ENCODE results near the gene CEACAM16.
A peak's percentile ranks its signal among the peaks of the same experiment; 100 is the strongest.
"Not testable (repeated sequence)": the region's sequence is repeated elsewhere in the genome, so short reads cannot be mapped to it uniquely, and the experiment has no call there.

Gene CEACAM16

DNA sequence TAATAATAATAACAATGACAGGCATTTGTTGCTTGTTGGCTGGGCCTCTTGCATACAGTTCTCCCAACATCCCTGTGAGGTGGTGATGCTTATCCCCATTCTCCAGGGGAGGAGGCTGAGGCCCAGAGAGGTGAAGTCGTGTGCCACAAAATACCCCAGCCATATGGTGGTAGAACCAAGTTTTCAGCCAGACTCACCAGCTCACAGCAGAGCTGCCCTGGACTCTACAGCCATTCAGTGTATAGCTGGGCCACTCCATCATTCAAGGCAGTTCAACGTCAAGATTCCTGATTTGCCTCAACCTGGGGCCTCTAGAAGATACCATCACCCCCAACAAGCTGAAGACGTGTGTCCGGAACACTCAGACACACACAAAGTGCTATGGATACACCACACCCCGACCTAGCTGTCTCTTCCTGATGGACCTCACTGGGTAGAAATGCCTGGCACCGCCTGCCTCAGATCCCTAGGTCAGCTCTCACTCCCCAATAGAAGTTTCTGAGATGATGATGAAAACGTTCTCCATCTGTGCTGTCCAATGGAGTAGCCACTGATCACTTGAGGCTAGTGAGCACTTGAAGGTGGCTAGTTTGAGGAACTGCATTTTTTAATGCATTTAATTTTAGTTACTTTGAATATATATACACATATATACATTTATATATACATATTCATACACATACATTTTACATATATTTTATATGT is 31.9 kb upstream of the CEACAM16 start:
- in situ Hi-C loops (cut with MboI; ENCODE audit: low sequenced_read_pairs): no loop called here
- H3K4me1 ChIP-seq: no peaks in the 10 kb centered on the region; the same call in 1 of the 2 replicates
- H3K9me3 ChIP-seq: no peaks in the 10 kb centered on the region
- H3K36me3 ChIP-seq (replicated peaks): peaks cover 22% of the 10 kb centered on the region
- H3K27me3 ChIP-seq (ENCODE audit: low read depth): no peaks in the 10 kb centered on the region
- peak in 1 of 2 experiments; percentile 18 for DNase-seq (ENCODE audit: low spot score in 2 of 2)
- H3K4me3 ChIP-seq: no peak overlapping the region

DNA sequence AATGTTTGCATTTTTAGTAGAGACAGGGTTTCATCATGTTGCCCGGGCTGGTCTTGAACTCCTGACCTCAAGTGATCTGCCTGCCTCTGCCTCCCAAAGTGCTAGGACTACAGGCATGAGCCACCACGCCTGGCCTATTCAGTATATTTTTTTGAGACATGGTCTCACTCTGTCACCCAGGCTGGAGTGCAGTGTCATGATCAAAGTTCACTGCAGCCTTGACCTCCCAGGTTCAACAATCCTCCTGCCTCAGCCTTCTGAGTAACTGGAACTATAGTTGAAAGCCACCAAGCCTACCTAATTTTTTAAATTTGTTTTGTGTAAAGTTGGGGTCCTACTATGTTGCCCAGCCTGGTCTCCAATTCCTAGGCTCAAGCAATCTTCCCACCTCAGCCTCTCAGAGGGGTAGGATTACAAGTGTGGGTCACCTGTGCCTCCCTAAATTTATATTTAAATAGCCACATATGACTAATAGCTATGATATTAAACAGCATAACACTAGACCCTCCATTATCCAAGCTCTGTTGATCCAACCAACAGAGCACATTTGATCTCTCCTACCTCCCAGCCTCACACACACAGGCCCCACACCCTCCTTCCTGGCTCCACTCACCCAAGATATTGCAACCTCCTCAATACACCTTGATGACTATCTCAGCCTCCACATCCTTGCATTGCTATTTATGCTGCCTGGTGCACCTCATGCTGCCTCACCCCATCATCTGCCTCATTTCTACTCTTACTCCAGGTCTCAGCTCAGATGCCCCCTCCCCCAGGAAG is 29.8 kb upstream of the CEACAM16 start:
- in situ Hi-C loops (cut with MboI; ENCODE audit: low sequenced_read_pairs): no loop called here
- Histone ChIP-seq H3K4me3 (no peak overlapping the region), H3K4me1 (no peaks in the 10 kb centered on the region; the same call in 1 of the 2 replicates), H3K36me3 (replicated peaks) (peaks cover 5% of the 10 kb centered on the region), H3K27me3 (ENCODE audit: low read depth) (no peaks in the 10 kb centered on the region), H3K9me3 (no peaks in the 10 kb centered on the region)
- no peak for DNase-seq (ENCODE audit: low spot score in 2 of 2)

DNA sequence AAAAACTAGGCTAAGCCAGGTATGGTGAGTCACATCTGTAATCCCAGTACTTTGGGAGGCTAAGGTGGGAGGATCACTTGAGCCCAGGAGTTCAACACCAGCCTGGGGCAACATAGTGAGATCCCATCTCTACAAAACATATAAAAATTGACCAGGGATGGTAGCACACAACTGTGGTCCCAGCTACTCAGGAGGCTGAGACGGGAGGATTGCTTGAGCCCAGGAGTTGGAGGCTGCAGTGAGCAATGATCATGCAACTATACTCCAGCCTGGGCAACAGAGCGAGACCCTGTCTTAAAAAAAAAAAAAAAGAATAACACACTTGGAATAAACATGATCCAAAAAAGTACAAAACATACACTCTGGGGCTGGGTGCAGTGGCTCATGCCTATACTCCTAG is 28.9 kb upstream of the CEACAM16 start:
- H3K27me3 ChIP-seq (ENCODE audit: low read depth); H3K36me3 ChIP-seq (replicated peaks); H3K4me3 ChIP-seq; H3K9me3 ChIP-seq; H3K4me1 ChIP-seq; DNase-seq (ENCODE audit: low spot score in 2 of 2); in situ Hi-C loops (cut with MboI; ENCODE audit: low sequenced_read_pairs): not testable (repeated sequence)

DNA sequence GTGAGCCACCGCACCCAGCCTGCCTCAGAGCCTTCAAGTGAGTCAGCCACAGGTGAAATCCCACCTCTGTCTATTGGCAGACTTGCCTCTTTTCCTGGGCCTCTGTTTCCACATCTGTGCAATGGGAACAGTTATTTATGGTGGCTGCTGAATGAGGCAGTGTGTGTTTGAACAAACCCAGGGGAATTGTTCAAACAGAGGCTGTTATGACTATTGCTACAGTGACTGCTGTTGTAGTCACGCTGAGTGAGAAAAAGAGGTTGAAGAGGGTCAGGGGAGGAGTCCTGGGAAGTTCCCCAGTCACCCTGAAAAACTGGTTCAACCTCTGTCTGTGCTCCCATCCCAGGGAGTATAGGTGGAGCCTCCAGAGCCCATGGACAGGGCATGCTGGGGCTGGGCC is 27.6 kb upstream of the CEACAM16 start, which contains the start of gene CEACAM19:
Gene CEACAM19 (plus strand): TSS at position 83 of the 400 bp plus-strand sequence. CDS start 450 bp downstream, outside the sequence.
- H3K9me3 ChIP-seq: no peaks in the 10 kb centered on the region
- no peak for DNase-seq (ENCODE audit: low spot score in 2 of 2)
- H3K27me3 ChIP-seq (ENCODE audit: low read depth): no peaks in the 10 kb centered on the region
- H3K36me3 ChIP-seq (replicated peaks): no peaks in the 10 kb centered on the region
- H3K4me3 ChIP-seq: no peak within 1 kb of the TSS
- in situ Hi-C loops (cut with MboI; ENCODE audit: low sequenced_read_pairs): no loop called here
- no peaks in the 10 kb centered on the region; the same call in 1 of the 2 replicates for H3K4me1 ChIP-seq

DNA sequence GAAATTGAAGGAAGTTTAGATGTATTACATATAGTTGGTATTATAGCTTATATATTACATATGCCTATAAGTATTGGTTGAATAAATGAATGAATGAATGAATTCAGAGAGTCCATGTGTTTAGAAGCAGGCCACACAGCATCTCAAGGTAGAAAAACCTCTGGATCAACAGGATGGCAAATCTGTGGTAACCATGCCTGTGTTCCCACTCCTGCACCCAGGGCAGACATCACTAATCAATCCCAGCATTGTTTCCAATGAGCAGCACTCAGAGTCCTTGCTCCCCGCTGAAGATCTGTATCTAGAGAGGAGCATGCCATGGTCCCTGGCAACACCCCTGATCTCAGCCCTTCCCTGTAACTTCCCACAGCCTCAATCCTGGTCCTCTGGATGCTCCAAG is 26.7 kb upstream of the CEACAM16 start:
- Histone ChIP-seq H3K4me3 (no peak overlapping the region), H3K9me3 (no peaks in the 10 kb centered on the region), H3K36me3 (replicated peaks) (no peaks in the 10 kb centered on the region), H3K27me3 (ENCODE audit: low read depth) (no peaks in the 10 kb centered on the region), H3K4me1 (peaks cover 6% of the 10 kb centered on the region)
- in situ Hi-C loops (cut with MboI; ENCODE audit: low sequenced_read_pairs): no loop called here
- no peak for DNase-seq (ENCODE audit: low spot score in 2 of 2)

DNA sequence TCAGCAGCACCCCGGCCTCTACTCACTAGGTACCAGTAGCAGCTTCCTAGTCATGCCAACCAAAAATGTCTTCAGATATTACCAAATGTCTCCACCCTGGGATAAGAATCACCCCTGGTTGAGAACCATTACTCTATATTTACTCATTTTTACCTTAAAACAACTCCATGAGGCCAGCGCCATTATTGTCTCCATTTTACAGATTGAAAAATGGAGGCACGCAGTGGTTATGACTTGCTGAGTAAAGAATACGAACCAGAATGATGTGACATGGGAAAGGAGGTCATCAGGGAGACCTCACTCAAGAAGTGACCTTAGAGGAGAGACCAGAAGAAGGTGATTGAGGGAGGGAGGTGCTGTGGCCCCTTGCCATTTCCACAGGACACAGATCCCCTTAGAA is 25.4 kb upstream of the CEACAM16 start:
- Histone ChIP-seq H3K4me3 (no peak overlapping the region), H3K4me1 (peaks cover 10% of the 10 kb centered on the region), H3K9me3 (no peaks in the 10 kb centered on the region), H3K27me3 (ENCODE audit: low read depth) (no peaks in the 10 kb centered on the region), H3K36me3 (replicated peaks) (no peaks in the 10 kb centered on the region)
- no peak for DNase-seq (ENCODE audit: low spot score in 2 of 2)
- in situ Hi-C loops (cut with MboI; ENCODE audit: low sequenced_read_pairs): no loop called here

DNA sequence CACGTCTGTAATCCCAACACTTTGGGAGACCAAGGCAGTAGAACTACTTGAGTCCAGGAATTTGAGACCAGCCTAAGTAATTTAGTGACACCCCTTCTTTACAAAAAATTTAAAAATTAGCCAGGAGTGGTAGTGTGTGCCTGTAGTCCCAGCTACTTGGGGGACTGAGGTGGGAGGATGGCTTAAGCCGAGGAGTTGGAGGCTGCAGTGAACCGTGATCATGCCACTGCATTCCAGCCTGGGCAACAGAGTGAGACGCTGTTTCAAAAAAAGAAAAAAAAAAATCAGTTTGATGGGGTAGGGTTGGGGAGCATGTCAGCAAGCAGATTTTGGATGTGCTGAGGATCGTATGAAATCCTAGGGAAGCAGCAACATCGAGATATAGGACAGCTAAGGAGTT is 23.4 kb upstream of the CEACAM16 start:
- no peaks in the 10 kb centered on the region for H3K27me3 ChIP-seq (ENCODE audit: low read depth)
- no peak overlapping the region for H3K4me3 ChIP-seq
- no peak for DNase-seq (ENCODE audit: low spot score in 2 of 2)
- in situ Hi-C loops (cut with MboI; ENCODE audit: low sequenced_read_pairs): no loop called here
- H3K4me1 ChIP-seq: peaks cover 10% of the 10 kb centered on the region
- H3K9me3 ChIP-seq: no peaks in the 10 kb centered on the region
- H3K36me3 ChIP-seq (replicated peaks): no peaks in the 10 kb centered on the region

DNA sequence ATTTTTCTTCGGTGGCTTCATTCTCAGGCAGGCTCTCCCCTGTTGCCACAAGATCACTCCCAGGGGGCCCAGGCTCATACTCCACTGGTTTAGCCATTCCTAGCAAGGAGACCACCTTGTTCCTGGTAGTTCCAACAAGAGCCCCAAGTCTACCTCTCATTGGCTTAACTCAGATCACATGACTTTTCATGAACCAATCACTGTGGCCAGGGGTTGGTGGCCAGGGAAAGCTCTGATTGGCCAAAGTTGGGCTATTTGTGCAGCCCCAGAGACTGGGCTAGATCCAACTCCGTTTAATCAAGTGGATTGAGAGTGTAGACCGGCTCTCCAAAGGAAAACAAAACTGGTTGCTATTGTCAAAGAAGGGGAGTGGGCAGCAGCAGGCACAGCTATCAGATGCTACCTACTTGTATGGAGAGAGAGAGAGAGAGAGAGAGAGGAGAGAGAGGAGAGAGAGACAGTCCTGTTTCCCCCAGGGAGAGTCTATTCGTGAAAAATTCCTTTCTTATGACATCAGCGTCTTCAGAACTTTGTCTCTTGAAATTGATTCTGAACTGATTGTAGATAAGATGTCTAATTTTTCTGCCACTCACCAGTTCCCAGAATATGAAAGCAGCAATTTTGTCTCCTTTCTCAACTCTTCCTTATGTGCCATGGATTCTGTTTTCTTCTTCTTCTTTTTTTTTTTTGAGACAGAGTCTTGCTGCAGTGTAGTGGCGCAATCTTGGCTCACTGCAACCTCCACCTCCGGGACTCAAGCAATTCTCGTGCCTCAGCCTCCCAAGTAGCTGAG is 21.7 kb upstream of the CEACAM16 start:
- H3K27me3 ChIP-seq (ENCODE audit: low read depth): no peaks in the 10 kb centered on the region
- H3K36me3 ChIP-seq (replicated peaks): no peaks in the 10 kb centered on the region
- H3K4me3 ChIP-seq: no peak overlapping the region
- H3K9me3 ChIP-seq: no peaks in the 10 kb centered on the region
- peaks cover 10% of the 10 kb centered on the region for H3K4me1 ChIP-seq
- peak; percentile 63 to 75 for DNase-seq (ENCODE audit: low spot score in 2 of 2)
- in situ Hi-C loops (cut with MboI; ENCODE audit: low sequenced_read_pairs): no loop called here

DNA sequence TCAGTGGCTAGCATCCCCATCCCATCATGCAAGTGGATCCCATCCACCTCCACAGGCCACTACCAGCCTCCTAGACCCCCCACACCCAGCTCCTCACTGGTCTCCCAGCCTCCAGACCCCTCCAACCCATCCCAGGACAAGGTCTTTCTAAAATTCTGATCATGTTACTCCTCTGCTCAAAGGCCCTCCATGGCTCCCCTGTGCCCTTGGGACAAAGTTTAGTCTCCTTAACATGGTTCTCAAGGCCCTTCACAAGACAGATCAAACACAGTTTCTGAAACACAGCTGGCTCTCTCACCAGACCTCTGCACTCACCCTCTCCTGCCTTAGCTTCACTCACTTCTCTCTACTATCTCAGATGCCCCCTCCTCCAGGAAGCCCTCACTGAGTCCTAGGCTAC is 18.4 kb upstream of the CEACAM16 start:
- in situ Hi-C loops (cut with MboI; ENCODE audit: low sequenced_read_pairs): no loop called here
- H3K4me3 ChIP-seq: no peak overlapping the region
- no peaks in the 10 kb centered on the region for H3K27me3 ChIP-seq (ENCODE audit: low read depth)
- no peaks in the 10 kb centered on the region for H3K9me3 ChIP-seq
- no peak for DNase-seq (ENCODE audit: low spot score in 2 of 2)
- H3K4me1 ChIP-seq: peaks cover 21% of the 10 kb centered on the region
- H3K36me3 ChIP-seq (replicated peaks): no peaks in the 10 kb centered on the region

DNA sequence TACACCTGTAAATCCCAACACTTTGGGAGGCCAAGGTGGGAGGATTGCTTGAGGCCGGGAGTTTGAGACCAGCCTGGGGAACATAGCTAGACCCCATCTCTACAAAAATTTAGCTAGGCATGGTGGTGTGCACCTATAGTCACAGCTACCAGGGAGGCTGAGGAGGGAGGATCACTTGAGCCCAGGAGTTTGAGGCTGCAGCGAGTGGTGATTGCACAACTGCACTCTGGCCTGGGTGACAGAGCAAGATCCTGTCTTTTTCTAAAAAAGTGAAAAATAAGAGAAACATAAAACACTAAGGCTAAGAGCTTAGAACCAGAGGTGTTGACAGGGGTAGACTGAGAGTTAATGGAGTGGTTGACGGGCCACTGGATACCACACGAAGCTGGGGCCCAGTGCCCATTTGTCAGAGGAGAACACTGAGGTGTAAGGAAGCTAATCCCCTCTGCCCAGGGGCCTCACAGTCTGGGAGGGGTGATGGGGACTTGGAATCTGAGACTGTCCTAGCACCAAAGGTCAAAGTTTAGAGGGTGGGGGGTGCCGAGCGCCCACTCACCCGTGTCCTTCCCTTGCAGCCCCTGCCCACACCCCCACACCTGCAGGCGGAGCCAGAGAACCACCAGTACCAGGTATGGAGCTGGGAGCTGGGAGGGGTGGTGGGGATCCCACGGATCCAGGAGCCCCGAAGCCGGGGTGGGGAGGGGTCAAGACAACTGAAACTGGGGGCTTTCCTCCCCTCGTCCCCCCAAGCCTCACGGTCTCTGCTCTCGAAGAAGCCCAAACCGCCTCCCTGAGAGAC is 16.8 kb upstream of the CEACAM16 start:
- no peaks in the 10 kb centered on the region for H3K27me3 ChIP-seq (ENCODE audit: low read depth)
- no peaks in the 10 kb centered on the region for H3K36me3 ChIP-seq (replicated peaks)
- no peak for DNase-seq (ENCODE audit: low spot score in 2 of 2)
- in situ Hi-C loops (cut with MboI; ENCODE audit: low sequenced_read_pairs): no loop called here
- H3K4me1 ChIP-seq: peaks cover 17% of the 10 kb centered on the region
- H3K4me3 ChIP-seq: no peak overlapping the region
- H3K9me3 ChIP-seq: no peaks in the 10 kb centered on the region

DNA sequence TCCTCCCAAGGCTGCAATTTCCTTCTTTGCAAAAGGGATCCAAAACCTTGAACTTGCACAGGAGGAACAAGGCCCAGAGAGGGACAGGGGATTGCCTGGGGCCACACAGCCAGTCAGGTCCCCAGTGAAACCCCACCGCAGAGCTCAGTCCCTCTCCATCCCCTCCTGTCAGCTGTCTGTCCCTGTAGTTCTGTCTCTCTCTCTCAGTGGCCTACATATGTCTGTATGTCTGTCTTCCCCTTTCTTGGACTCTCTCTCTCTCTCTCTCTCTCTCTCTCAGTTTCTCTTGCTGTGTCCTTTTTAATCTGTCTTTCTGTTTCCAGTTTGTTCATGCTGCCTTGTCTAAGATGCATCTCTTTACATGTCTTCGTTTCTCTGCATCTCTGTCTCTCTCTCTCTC is 16.1 kb upstream of the CEACAM16 start:
- Histone ChIP-seq H3K9me3 (no peaks in the 10 kb centered on the region), H3K36me3 (replicated peaks) (no peaks in the 10 kb centered on the region), H3K27me3 (ENCODE audit: low read depth) (no peaks in the 10 kb centered on the region), H3K4me3 (no peak overlapping the region), H3K4me1 (peaks cover 12% of the 10 kb centered on the region)
- DNase-seq (ENCODE audit: low spot score in 2 of 2): no peak
- in situ Hi-C loops (cut with MboI; ENCODE audit: low sequenced_read_pairs): no loop called here

DNA sequence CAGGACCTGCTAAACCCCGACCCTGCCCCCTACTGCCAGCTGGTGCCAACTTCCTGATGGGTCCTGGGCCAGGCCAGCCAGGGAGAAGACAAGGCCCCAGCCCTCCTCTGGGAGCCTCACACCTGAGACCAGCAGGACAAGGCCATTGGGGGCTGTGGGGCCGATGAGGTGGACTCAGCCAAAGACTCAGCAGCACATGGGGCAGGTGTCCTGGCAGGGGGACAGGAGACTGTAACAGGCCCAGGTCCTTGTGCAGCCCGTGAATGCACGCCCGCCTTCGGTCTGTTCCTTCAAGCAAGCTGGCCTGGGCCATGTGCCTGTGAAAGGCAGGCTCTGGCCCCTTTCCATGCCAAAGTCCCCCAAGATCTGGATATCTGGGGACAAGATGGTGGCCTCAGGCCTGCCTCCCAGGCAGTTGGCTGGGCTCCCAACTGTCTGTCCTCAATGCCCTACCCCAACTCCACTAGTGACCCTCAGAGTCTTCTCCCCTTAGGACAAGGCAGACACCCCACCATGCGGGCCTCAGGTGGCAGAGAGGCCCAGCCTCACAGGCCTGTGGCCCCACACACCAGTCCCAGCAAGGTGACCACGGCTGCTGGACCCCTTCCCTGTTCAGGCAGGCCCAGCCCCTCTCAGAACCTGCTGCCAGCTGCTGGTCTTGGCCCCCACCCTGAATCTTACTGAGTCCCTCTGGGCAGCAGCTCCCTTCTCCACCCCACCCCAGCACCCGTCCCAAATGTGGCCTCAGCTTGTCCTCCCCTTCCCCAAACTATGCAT is 15.3 kb upstream of the CEACAM16 start:
- no peaks in the 10 kb centered on the region for H3K36me3 ChIP-seq (replicated peaks)
- H3K4me1 ChIP-seq: peaks cover 12% of the 10 kb centered on the region
- no peaks in the 10 kb centered on the region for H3K9me3 ChIP-seq
- H3K4me3 ChIP-seq: no peak overlapping the region
- H3K27me3 ChIP-seq (ENCODE audit: low read depth): no peaks in the 10 kb centered on the region
- DNase-seq (ENCODE audit: low spot score in 2 of 2): no peak
- in situ Hi-C loops (cut with MboI; ENCODE audit: low sequenced_read_pairs): no loop called here

DNA sequence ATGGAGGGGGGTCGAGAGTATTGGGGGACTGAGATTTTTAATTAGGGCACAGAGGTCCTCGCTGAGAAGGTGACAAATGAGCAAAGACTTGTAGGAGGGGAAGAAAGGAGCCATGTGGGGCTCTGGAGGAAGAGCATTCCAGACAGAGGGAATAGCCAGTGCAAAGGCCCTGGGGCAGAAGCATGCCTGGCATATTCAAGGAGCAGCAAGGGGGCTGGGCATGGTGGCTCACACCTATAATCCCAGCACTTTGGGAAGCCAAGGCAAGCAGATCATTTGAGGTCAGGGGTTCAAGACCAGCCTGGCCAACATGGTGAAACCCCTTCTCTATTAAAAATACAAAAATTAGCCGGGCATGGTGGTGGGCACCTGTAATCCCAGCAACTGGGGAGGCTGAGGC is 14.6 kb upstream of the CEACAM16 start:
- H3K9me3 ChIP-seq; H3K36me3 ChIP-seq (replicated peaks); H3K27me3 ChIP-seq (ENCODE audit: low read depth); H3K4me3 ChIP-seq; DNase-seq (ENCODE audit: low spot score in 2 of 2); in situ Hi-C loops (cut with MboI; ENCODE audit: low sequenced_read_pairs): not testable (repeated sequence)
- peaks cover 17% of the 10 kb centered on the region for H3K4me1 ChIP-seq
